GM12892 (cell line): ENCODE data around the gene ELL2.
A peak's percentile ranks its signal among the peaks of the same experiment; 100 is the strongest.
"Not testable (repeated sequence)": the region's sequence is repeated elsewhere in the genome, so short reads cannot be mapped to it uniquely, and the experiment has no call there.

Source experiments
- DNase-seq: peaks from one replicate; pipeline ENCODE4 v3.0.0; 2011; ENCODE audit not compliant: insufficient read length
- FAIRE-seq: peaks from 2 replicates; lab custom pipeline; 2011; peaks lifted over from hg19 to GRCh38; lab: Jason Lieb, UNC
- POLR2A ChIP-seq: IDR thresholded peaks from 2 replicates; pipeline ENCODE4 v1.6.1; 2011; ENCODE audit warnings: low read depth, low read length, control low read depth
- POLR2AphosphoS5 ChIP-seq: IDR thresholded peaks from 2 replicates; pipeline ENCODE4 v1.6.1; 2011; ENCODE audit warnings: low read depth, low read length, control low read depth
- TAF1 ChIP-seq: IDR thresholded peaks from 2 replicates; pipeline ENCODE4 v1.6.1; 2011; ENCODE audit warnings: low read depth, mild to moderate bottlenecking, control low read depth, low read length, borderline replicate concordance

ELL2 gene

GRCh38 chr5:95842854-95843544 lies 118.7 kb downstream of the ELL2 start:
- FAIRE-seq (peak; percentile 92), DNase-seq (no peak)
- no peak for TF ChIP-seq POLR2AphosphoS5
- no peak for TF ChIP-seq POLR2A
- TF ChIP-seq TAF1 = no peak

GRCh38 chr5:95841914-95842812 lies 119.5 kb downstream of the ELL2 start:
- no peak for DNase-seq

GRCh38 chr5:95840956-95841705 lies 120.5 kb downstream of the ELL2 start:
- FAIRE-seq = no peak
- no peak for DNase-seq
- no peak for TF ChIP-seq POLR2A
- no peak for TF ChIP-seq TAF1
- TF ChIP-seq POLR2AphosphoS5 = no peak

More at GRCh38 chr5:95841914-95842812, 119.5 kb downstream of the ELL2 start:
- no peak for TF ChIP-seq TAF1
- no peak for TF ChIP-seq POLR2A
- TF ChIP-seq POLR2AphosphoS5 = no peak
- no peak for FAIRE-seq

- FAIRE-seq = no peak
- TF ChIP-seq POLR2A (no peak), TAF1 (no peak), POLR2AphosphoS5 (no peak)
- no peak for DNase-seq
These were observed 122.0 kb downstream of the ELL2 start for GRCh38 chr5:95839658-95840057.

- FAIRE-seq = no peak
- no peak for DNase-seq
- no peak for TF ChIP-seq TAF1
- TF ChIP-seq POLR2A = no peak
- TF ChIP-seq POLR2AphosphoS5 = no peak
These were observed 123.1 kb downstream of the ELL2 start for GRCh38 chr5:95838556-95838955.

- TF ChIP-seq POLR2AphosphoS5 (no peak), TAF1 (no peak), POLR2A (no peak)
- FAIRE-seq (no peak), DNase-seq (no peak)
These were observed 123.6 kb downstream of the ELL2 start for GRCh38 chr5:95838001-95838520.

GRCh38 chr5:95837492-95837891 lies 124.2 kb downstream of the ELL2 start:
- no peak for TF ChIP-seq POLR2AphosphoS5
- no peak for TF ChIP-seq POLR2A
- no peak for TF ChIP-seq TAF1
- no peak for DNase-seq
- FAIRE-seq = no peak

- FAIRE-seq = peak; percentile 51
- DNase-seq = not testable (repeated sequence)
These were observed 124.7 kb downstream of the ELL2 start for GRCh38 chr5:95836971-95837370.

GRCh38 chr5:95836544-95836943 lies 125.1 kb downstream of the ELL2 start:
- DNase-seq (no peak), FAIRE-seq (peak; percentile 56)
- TF ChIP-seq POLR2AphosphoS5 = no peak
- TF ChIP-seq TAF1 = no peak
- no peak for TF ChIP-seq POLR2A

- no peak for DNase-seq
These were observed 125.8 kb downstream of the ELL2 start for GRCh38 chr5:95835682-95836385.

More at GRCh38 chr5:95835682-95836385, 125.8 kb downstream of the ELL2 start:
- no peak for FAIRE-seq
- TF ChIP-seq POLR2A = no peak
- no peak for TF ChIP-seq TAF1
- no peak for TF ChIP-seq POLR2AphosphoS5
